Neutrophil (primary cell): ENCODE data around the gene FHIP2A.
"Not testable (repeated sequence)": the region's sequence is repeated elsewhere in the genome, so short reads cannot be mapped to it uniquely, and the experiment has no call there.

ENCODE experiments used
- H3K27ac ChIP-seq: fragments of 200-600 bp; sonication (generic); 2 replicates; pipeline ENCODE4 v1.5.1; 2016; ENCODE audit warnings: mild to moderate bottlenecking, moderate library complexity
- H3K27me3 ChIP-seq: fragments of 200-600 bp; sonication (generic); 2 replicates; pipeline ENCODE4 v1.6.0; 2016; ENCODE audit warnings: mild to moderate bottlenecking
- H3K36me3 ChIP-seq: fragments of 200-600 bp; sonication (generic); 2 replicates; pipeline ENCODE4 v1.5.1; 2017
- H3K4me1 ChIP-seq, 2 experiments: fragments of 200-600 bp in 1 of 2; sonication (generic) in 1 of 2; 1 replicate in 1 of 2; 2 replicates in 1 of 2; pipeline versions ENCODE4 v1.5.1 to v1.6.1; 2013 to 2016; ENCODE audit warnings: low read depth in 1 of 2, low read length in 1 of 2, mild to moderate bottlenecking in 1 of 2, moderate library complexity in 1 of 2; ENCODE audit not compliant: control insufficient read depth in 1 of 2, insufficient read depth in 1 of 2
- H3K4me3 ChIP-seq, 2 experiments: fragments of 200-600 bp in 1 of 2; sonication (generic) in 1 of 2; 1 replicate in 1 of 2; 2 replicates in 1 of 2; pipeline ENCODE4 v1.5.1; 2013 to 2016; ENCODE audit warnings: low read depth in 1 of 2, low read length in 1 of 2, mild to moderate bottlenecking in 1 of 2, moderate library complexity in 1 of 2
- H3K9me3 ChIP-seq: fragments of 200-600 bp; sonication (generic); 2 replicates; pipeline ENCODE4 v1.5.1; 2016
- TF ChIP-seq, protein P1 (sequence below): fragments of 200-600 bp; sonication (generic); IDR thresholded peaks from 2 replicates; pipeline ENCODE4 v1.5.1; 2016; ENCODE audit warnings: antibody characterized with exemption

Gene FHIP2A

GRCh38 chr10:114780577-114781184, 40.9 kb upstream of the FHIP2A start:
- Histone ChIP-seq H3K4me3 (no peak overlapping the region), H3K27ac (no peak overlapping the region), H3K9me3 (no peaks in the 10 kb centered on the region), H3K36me3 (no peaks in the 10 kb centered on the region), H3K27me3 (peaks cover 6% of the 10 kb centered on the region), H3K4me1 (no peaks in the 10 kb centered on the region)
- TF ChIP-seq, protein P1, sequence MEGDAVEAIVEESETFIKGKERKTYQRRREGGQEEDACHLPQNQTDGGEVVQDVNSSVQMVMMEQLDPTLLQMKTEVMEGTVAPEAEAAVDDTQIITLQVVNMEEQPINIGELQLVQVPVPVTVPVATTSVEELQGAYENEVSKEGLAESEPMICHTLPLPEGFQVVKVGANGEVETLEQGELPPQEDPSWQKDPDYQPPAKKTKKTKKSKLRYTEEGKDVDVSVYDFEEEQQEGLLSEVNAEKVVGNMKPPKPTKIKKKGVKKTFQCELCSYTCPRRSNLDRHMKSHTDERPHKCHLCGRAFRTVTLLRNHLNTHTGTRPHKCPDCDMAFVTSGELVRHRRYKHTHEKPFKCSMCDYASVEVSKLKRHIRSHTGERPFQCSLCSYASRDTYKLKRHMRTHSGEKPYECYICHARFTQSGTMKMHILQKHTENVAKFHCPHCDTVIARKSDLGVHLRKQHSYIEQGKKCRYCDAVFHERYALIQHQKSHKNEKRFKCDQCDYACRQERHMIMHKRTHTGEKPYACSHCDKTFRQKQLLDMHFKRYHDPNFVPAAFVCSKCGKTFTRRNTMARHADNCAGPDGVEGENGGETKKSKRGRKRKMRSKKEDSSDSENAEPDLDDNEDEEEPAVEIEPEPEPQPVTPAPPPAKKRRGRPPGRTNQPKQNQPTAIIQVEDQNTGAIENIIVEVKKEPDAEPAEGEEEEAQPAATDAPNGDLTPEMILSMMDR: no peak

DNA sequence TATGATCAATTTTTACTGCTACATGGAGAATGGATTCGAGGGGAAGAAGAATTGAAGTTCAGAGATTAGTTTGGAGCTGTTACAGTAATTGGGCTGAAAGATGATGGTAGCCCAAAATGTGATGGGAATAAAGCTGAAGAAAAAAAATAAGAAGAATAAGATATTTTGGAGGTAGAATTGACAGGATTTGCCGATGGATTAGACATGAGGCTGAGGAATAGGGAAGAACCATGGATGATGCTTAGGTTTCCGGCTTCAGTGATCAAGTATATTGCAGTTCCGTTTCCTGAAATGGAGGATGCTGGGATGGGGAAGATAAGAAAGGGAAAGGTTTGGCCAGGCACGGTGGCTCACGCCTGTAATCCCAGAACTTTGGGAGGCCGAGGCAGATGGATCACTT, 38.9 kb upstream of the FHIP2A start:
- H3K9me3 ChIP-seq: no peaks in the 10 kb centered on the region
- H3K27ac ChIP-seq: no peak overlapping the region
- no peaks in the 10 kb centered on the region for H3K4me1 ChIP-seq
- H3K27me3 ChIP-seq: peaks cover 6% of the 10 kb centered on the region
- no peak overlapping the region for H3K4me3 ChIP-seq
- H3K36me3 ChIP-seq: no peaks in the 10 kb centered on the region
- TF ChIP-seq, protein P1: no peak

DNA sequence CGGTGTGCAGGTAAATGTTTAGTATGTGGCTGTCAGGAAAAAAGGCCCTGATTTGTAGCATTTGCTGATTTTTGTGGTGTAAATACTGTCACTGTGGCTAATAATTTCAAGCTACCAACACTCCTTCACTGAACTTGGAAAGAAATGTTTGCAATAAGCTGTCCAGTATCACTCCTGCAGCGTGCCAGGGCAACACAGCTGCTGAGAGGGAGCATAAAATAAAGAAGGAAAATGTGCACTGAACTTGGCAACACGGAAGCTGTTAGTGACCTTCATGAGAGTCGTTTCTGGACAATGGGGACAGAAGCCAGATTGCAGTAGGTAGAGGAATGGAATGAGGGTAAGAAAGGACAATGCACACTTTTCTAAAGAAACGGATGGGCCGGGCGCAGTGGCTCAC, 37.9 kb upstream of the FHIP2A start:
- H3K36me3 ChIP-seq: no peaks in the 10 kb centered on the region
- H3K4me1 ChIP-seq: no peaks in the 10 kb centered on the region
- TF ChIP-seq, protein P1: no peak
- no peaks in the 10 kb centered on the region for H3K9me3 ChIP-seq
- H3K27me3 ChIP-seq: peaks cover 6% of the 10 kb centered on the region
- no peak overlapping the region for H3K4me3 ChIP-seq
- no peak overlapping the region for H3K27ac ChIP-seq

DNA sequence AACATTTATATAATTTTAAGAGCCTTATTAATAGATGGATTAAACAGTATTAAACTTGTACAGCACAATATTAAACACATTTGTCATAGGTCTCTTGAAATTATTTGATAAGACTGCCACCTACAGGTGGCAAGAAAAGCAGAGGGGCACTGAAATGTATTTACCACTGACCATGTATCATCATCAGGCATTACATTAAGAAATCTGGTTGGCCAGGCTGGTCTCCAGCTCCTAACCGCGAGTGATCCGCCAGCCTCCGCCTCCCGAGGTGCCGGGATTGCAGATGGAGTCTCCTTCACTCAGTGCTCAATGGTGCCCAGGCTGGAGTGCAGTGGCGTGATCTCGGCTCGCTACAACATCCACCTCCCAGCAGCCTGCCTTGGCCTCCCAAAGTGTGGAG, 35.1 kb upstream of the FHIP2A start:
- H3K4me1 ChIP-seq, H3K27ac ChIP-seq, H3K27me3 ChIP-seq, H3K9me3 ChIP-seq, H3K36me3 ChIP-seq, H3K4me3 ChIP-seq: not testable (repeated sequence)

- not testable (repeated sequence) for H3K4me3 ChIP-seq, H3K27me3 ChIP-seq, H3K27ac ChIP-seq, H3K9me3 ChIP-seq, H3K4me1 ChIP-seq, H3K36me3 ChIP-seq
Observed at GRCh38 chr10:114787131-114787530, 34.4 kb upstream of the FHIP2A start.

- H3K27me3 ChIP-seq: no peaks in the 10 kb centered on the region
- no peak overlapping the region for H3K27ac ChIP-seq
- H3K4me1 ChIP-seq: no peaks in the 10 kb centered on the region
- H3K36me3 ChIP-seq: no peaks in the 10 kb centered on the region
- no peaks in the 10 kb centered on the region for H3K9me3 ChIP-seq
- TF ChIP-seq, protein P1: no peak
- H3K4me3 ChIP-seq: no peak overlapping the region
Observed at GRCh38 chr10:114791768-114792167, 29.8 kb upstream of the FHIP2A start.

- TF ChIP-seq, protein P1: no peak
- no peak overlapping the region for H3K27ac ChIP-seq
- no peaks in the 10 kb centered on the region for H3K27me3 ChIP-seq
- H3K4me1 ChIP-seq: no peaks in the 10 kb centered on the region
- no peaks in the 10 kb centered on the region for H3K36me3 ChIP-seq
- no peak overlapping the region for H3K4me3 ChIP-seq
- no peaks in the 10 kb centered on the region for H3K9me3 ChIP-seq
Observed at GRCh38 chr10:114795039-114795438, 26.5 kb upstream of the FHIP2A start.
